Measurements from ENCODE around the gene LRBA.

Gene LRBA

DNA sequence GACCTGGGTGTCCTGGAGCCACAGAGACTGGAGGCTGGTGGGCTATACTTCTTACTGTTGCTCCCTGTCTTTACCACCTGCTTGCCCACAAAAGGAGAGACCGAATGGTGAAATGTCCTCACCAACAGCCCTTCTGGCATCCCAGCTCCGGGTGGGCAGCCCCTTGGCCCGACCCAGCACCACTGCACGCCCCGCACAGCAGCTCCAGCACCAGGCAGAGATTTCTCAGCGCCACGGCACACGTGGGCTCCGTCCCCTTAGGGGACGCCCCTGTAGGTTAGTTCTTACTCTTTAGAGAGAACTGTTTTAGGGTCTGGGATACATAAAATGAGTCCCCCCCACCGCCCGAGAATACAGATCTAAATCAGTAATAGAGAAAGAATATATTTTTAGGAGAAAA, 591.6 kb downstream of the LRBA start:
- H3K4me3 ChIP-seq (ENCODE audit: control insufficient read depth, low read depth, low read length) = no peak overlapping the region
- TF ChIP-seq, protein P1, sequence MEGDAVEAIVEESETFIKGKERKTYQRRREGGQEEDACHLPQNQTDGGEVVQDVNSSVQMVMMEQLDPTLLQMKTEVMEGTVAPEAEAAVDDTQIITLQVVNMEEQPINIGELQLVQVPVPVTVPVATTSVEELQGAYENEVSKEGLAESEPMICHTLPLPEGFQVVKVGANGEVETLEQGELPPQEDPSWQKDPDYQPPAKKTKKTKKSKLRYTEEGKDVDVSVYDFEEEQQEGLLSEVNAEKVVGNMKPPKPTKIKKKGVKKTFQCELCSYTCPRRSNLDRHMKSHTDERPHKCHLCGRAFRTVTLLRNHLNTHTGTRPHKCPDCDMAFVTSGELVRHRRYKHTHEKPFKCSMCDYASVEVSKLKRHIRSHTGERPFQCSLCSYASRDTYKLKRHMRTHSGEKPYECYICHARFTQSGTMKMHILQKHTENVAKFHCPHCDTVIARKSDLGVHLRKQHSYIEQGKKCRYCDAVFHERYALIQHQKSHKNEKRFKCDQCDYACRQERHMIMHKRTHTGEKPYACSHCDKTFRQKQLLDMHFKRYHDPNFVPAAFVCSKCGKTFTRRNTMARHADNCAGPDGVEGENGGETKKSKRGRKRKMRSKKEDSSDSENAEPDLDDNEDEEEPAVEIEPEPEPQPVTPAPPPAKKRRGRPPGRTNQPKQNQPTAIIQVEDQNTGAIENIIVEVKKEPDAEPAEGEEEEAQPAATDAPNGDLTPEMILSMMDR (IDR thresholded peaks at IDR 0.05; ENCODE audit: control insufficient read depth, insufficient read depth, low read depth, low read length, missing control alignments) = no peak
- DNase-seq (ENCODE audit: low read depth) = no peak

DNA sequence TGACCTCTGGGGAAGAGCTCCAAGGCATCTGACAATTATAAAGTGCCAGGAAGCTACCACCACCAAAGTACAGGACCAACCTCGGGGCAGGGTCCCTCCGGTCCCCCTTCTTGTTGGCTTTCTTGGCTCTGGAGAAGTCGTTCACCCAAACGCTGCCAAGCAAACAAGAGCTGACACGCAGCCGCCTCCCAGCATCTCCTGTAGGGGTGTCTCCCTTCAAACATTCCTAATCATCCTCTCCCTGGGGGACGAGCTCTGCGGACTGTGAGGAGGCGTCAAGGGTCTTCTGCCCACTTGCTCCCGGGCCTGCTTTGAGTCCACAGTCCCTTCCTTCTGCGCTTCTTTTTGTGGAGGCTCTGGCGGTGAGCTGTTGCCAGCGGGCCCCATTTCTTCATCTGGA, 592.0 kb downstream of the LRBA start:
- TF ChIP-seq, protein P1 (IDR thresholded peaks at IDR 0.05; ENCODE audit: control insufficient read depth, insufficient read depth, low read depth, low read length, missing control alignments) = no peak
- DNase-seq (ENCODE audit: low read depth) = no peak
- no peak overlapping the region for H3K4me3 ChIP-seq (ENCODE audit: control insufficient read depth, low read depth, low read length)

DNA sequence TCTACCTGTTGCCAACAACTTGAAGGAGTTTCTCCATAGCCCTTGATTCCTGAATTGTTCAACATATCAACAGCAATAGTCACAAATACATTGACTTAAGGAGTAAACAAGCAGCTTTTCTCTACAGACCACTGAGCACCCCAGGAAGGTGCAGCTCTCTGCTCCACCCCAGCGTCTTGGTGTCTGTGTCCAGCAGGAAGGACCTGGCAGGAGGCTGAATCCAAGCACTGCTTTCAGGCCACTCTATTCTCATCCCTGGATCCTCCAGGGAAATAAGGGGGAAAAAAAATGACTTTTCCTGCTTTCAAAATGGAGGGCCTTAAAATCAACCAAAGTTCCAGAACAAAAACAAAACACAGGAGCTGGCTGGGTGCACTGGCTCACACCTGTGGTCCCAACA, 593.5 kb downstream of the LRBA start:
- H3K4me3 ChIP-seq (ENCODE audit: control insufficient read depth, low read depth, low read length) = no peak overlapping the region
- TF ChIP-seq, protein P1 (IDR thresholded peaks at IDR 0.05; ENCODE audit: control insufficient read depth, insufficient read depth, low read depth, low read length, missing control alignments) = no peak
- DNase-seq (ENCODE audit: low read depth) = no peak

DNA sequence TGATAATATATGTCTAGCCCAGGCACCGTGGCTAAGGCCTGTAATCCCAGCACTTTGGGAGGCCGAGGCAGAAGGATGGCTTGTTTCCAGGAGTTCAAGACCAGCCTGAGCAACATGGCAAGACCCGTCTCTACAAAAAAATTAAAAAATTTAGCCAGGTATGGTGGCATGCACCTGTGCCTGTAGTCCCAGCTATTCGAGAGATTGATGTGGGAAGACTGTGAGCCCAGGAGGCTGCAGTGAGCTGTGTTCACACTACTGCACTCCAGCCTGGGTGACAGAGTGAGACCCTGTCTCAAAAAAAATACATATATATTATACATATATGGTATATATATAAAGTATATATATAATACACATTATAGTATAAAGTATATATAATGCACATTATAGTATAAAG, 595.1 kb downstream of the LRBA start:
- H3K4me3 ChIP-seq (ENCODE audit: control insufficient read depth, low read depth, low read length) = no peak overlapping the region
- no peak for DNase-seq (ENCODE audit: low read depth)
- TF ChIP-seq, protein P1 (IDR thresholded peaks at IDR 0.05; ENCODE audit: control insufficient read depth, insufficient read depth, low read depth, low read length, missing control alignments) = no peak

DNA sequence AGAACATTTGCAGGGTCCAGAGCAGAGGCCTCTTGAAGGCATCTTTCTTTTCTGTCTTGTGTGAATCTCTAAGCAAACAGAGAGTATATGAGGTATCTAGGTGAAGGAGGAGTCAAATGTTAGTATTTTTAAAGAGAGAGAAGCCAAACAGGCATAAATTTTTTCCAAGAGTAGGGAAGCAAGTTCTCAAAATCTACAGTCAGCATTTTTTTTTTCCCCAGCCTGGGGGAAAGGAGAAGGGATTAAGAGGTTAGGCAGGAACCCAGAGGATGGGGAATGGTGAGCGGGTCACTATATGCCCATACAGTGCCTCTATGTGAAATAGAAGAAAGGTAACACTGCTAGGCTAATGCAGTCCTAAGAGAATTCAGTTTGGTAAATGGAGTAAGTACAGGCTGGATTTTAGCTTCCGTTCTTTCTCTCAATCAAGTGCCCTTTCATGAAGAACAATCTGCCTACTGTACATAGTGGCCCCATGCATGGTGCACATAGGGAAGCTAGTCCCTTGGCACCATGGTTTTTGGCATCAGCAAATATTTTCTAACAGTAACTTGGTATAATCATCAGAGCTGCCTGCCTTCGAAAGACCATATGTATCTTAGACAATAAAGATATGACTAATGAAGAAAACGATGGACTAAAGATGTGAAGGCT, 596.2 kb downstream of the LRBA start:
- DNase-seq (ENCODE audit: low read depth) = no peak
- H3K4me3 ChIP-seq (ENCODE audit: control insufficient read depth, low read depth, low read length) = no peak overlapping the region
- TF ChIP-seq, protein P1 (IDR thresholded peaks at IDR 0.05; ENCODE audit: control insufficient read depth, insufficient read depth, low read depth, low read length, missing control alignments) = no peak

DNA sequence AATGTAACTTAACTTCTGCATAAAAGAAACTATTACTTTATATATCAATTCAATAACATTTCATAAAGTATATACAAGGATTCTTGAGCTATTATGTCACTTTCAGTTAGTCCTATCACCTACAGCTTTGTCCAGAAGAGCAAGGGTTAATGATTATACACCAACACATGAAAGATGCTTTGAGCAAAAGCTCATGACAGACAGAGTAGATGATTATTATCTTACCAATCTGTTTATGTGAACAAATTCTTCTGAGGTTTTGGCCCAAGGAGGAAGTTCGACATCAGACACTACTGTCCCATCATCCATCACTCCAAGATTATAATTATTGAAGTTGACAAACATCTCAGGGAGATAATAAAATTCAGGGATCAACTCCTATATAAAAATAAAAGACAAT, 599.9 kb downstream of the LRBA start:
- DNase-seq (ENCODE audit: low read depth) = no peak
- TF ChIP-seq, protein P1 (IDR thresholded peaks at IDR 0.05; ENCODE audit: control insufficient read depth, insufficient read depth, low read depth, low read length, missing control alignments) = no peak
- H3K4me3 ChIP-seq (ENCODE audit: control insufficient read depth, low read depth, low read length) = no peak overlapping the region
